Measurements from ENCODE around the gene SLC27A2.

SLC27A2 gene

DNA sequence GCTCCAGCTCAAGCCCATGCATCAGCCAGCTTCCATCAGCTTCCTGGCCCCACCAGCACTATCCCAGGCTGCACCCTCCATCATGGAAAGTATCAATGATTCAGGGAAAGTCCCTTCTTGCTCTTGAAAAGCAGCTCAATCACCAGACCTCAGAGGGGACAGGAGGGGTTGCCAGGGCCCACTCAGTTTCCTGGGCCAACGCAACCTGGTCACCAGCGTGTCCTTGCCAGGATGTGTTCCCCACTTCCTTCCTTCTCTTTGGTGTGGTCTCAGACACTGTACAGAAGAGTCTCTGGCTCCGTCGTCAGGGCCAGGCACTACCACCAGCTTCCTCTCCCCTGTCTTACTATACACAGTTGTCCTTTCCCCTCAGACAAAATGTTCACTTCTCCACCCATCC, 80.5 kb downstream of the SLC27A2 start:
- peaks cover 56% of the 10 kb centered on the region for H3K4me1 Mint-ChIP-seq (ENCODE audit: low read depth)

DNA sequence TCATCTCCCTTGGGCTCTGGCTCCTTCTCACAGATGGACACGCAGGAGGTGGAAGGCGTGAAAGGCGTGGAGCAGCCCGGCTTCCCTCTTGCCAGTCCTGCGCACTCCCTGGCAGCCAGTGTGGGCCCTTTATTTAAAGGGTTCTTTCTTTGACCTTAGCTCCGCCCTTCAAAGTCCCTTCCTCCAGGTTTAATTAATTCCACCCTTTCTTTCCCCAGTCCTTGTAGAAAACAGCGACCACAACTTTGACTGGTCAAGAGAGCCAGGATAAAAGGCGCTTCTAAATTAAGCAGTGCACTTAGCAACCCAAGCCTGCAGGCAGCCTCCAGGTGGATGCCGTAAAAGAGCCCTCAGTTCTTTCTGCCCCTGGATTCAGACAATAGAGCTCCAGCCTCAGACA, 83.6 kb downstream of the SLC27A2 start, which contains the start of gene HDC:
Gene HDC (minus strand): TSS at position 107 of the 400 bp plus-strand sequence. CDS start 103 bp downstream, at position 4.
- DNase-seq (ENCODE audit: low spot score), result no peak
- Mint-ChIP-seq H3K27me3 (ENCODE audit: low read depth) (peaks cover 2% of the 10 kb centered on the region), H3K36me3 (ENCODE audit: low read depth) (no peaks in the 10 kb centered on the region), H3K27ac (no peak within 1 kb of the TSS), H3K4me1 (ENCODE audit: low read depth) (peaks cover 39% of the 10 kb centered on the region), H3K9me3 (peaks cover 14% of the 10 kb centered on the region), H3K4me3 (no peak within 1 kb of the TSS)

More for the DNA sequence above, 80.5 kb downstream of the SLC27A2 start:
- peak overlapping the region; percentile 40 for H3K4me3 Mint-ChIP-seq
- H3K36me3 Mint-ChIP-seq (ENCODE audit: low read depth), result no peaks in the 10 kb centered on the region
- peak; percentile 81 for DNase-seq (ENCODE audit: low spot score)
- H3K27ac Mint-ChIP-seq, result peak overlapping the region; percentile 90
- H3K27me3 Mint-ChIP-seq (ENCODE audit: low read depth), result no peaks in the 10 kb centered on the region
- H3K9me3 Mint-ChIP-seq, result peaks cover 7% of the 10 kb centered on the region

DNA sequence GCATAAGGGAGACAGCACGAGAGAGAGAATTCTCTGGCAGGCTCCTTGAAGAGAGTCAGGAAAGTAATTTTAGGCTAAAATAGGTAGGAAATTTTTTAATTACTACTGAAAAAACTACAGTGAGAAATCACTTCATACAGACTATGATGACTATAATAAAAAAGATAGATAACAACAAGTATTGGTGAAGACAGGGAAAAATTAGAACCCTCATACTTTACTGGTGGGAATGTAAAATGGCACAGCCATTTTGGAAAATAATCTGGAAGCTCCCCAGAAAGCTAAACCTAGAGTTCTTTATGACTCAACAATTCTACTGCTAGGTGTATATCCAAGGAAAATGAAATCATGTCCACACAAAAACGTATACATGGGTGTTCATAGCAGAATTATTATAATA, 85.6 kb downstream of the SLC27A2 start:
- DNase-seq (ENCODE audit: low spot score), result no peak
- H3K27ac Mint-ChIP-seq, result no peak overlapping the region
- H3K36me3 Mint-ChIP-seq (ENCODE audit: low read depth), result no peaks in the 10 kb centered on the region
- H3K4me1 Mint-ChIP-seq (ENCODE audit: low read depth), result peaks cover 21% of the 10 kb centered on the region
- peaks cover 2% of the 10 kb centered on the region for H3K27me3 Mint-ChIP-seq (ENCODE audit: low read depth)
- no peak overlapping the region for H3K4me3 Mint-ChIP-seq
- peaks cover 14% of the 10 kb centered on the region for H3K9me3 Mint-ChIP-seq

DNA sequence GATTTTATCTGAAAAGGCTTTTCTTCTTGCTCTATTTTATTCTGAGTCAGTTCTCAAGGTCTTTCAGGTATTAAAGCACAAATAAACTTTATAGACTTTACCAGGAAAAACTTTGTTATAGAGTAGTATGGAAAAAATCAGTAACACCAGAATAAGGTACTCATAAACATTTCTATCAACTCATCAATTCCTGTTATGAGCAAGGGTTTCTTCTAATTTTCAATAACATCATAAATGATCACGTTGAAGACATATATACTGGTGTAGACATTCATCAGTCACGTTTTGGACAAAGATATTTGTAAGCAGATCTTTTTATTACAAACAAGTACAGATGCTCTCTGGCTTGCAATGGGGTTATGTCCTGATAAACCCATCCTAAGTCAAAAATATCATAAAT, 93.1 kb downstream of the SLC27A2 start:
- H3K36me3 Mint-ChIP-seq (ENCODE audit: low read depth), result peaks cover 20% of the 10 kb centered on the region
- H3K27ac Mint-ChIP-seq, result no peak overlapping the region
- H3K4me3 Mint-ChIP-seq, result no peak overlapping the region
- no peaks in the 10 kb centered on the region for H3K9me3 Mint-ChIP-seq
- peaks cover 9% of the 10 kb centered on the region for H3K4me1 Mint-ChIP-seq (ENCODE audit: low read depth)
- peaks cover under 1% of the 10 kb centered on the region for H3K27me3 Mint-ChIP-seq (ENCODE audit: low read depth)
- no peak for DNase-seq (ENCODE audit: low spot score)

DNA sequence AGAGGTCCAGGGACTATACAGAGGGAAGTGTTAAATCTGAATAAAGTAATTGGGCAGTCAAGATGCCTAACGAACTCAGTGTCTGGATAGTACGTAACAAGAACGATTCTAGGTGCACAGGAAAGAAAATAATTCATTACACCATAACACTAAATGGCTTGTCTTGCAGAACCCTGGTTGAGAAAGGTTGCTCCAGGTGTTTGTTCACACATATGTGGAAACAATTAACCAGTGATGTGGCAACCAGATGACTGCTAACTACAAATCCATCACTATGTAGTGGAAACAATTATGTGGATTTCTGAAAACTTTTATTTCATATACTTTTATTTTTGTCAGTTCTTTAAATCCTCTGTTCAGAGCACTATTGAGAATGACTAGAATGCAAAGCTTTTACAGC, 93.9 kb downstream of the SLC27A2 start:
- Mint-ChIP-seq H3K36me3 (ENCODE audit: low read depth) (peaks cover 20% of the 10 kb centered on the region), H3K4me1 (ENCODE audit: low read depth) (peaks cover 7% of the 10 kb centered on the region), H3K27ac (no peak overlapping the region), H3K4me3 (no peak overlapping the region), H3K9me3 (no peaks in the 10 kb centered on the region), H3K27me3 (ENCODE audit: low read depth) (no peaks in the 10 kb centered on the region)
- DNase-seq (ENCODE audit: low spot score), result no peak

DNA sequence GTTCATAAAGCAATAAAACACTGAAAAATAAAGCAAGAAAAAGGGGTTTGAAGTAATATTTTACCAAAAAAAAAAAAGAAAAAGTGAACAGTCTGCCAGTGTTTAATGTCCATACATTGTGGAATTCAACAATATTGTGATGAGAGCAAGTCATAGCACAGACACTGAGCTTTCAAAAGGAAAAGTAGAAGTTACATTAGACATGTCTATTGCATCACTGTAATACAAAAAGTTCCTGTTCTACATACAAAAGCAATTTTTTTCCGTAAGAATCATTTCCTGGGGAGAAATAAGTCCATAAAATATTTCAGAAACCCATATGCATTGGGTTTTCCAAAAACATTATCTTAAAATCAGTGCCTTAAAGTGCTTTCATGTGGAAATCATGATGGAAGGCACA, 95.4 kb downstream of the SLC27A2 start:
- DNase-seq (ENCODE audit: low spot score), result no peak
- Mint-ChIP-seq H3K4me1 (ENCODE audit: low read depth) (peaks cover 7% of the 10 kb centered on the region), H3K27ac (no peak overlapping the region), H3K4me3 (no peak overlapping the region), H3K36me3 (ENCODE audit: low read depth) (peaks cover 20% of the 10 kb centered on the region), H3K9me3 (no peaks in the 10 kb centered on the region), H3K27me3 (ENCODE audit: low read depth) (no peaks in the 10 kb centered on the region)

DNA sequence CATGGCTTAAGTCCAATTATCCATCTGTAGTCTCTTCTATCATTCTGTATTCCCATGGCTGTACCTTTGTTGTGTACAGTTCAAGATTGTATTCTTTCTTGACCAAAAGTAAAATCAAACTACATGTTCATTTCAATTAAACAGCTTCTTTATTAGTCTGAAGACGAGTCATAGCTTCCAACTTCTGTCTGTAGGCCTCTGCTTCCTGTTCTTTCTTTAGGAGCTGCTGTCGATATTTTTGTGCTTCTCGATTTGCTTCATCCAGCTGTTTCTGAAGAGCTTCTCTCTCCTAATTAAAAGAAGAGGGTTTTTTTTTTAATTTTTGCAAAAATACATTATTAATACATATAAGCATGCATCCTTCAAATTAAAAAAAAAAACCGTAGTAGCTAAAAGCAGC, 96.5 kb downstream of the SLC27A2 start:
- no peak for DNase-seq (ENCODE audit: low spot score)
- peaks cover 22% of the 10 kb centered on the region for H3K36me3 Mint-ChIP-seq (ENCODE audit: low read depth)
- H3K4me3 Mint-ChIP-seq, result no peak overlapping the region
- H3K27ac Mint-ChIP-seq, result no peak overlapping the region
- H3K9me3 Mint-ChIP-seq, result no peaks in the 10 kb centered on the region
- peaks cover 7% of the 10 kb centered on the region for H3K4me1 Mint-ChIP-seq (ENCODE audit: low read depth)
- H3K27me3 Mint-ChIP-seq (ENCODE audit: low read depth), result no peaks in the 10 kb centered on the region

DNA sequence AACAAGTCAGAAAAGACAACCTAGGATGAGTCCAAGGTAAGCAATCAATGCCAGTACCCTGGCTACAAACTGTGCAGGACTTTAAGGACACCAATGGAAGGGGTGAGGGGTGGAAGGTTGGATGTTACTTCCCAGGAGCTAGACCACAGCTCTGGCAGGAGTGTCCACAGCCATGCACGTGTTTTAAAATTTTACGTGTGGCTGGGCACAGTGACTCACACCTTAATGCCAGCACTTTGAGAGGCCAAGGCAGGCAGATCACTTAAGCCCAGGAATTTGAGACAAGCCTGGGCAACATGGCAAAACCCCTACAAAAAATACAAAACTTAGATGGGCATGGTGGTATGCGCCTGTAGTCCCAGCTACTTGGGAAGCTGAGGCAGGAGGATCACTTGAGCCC, 98.3 kb downstream of the SLC27A2 start:
- Mint-ChIP-seq H3K9me3 (no peaks in the 10 kb centered on the region), H3K4me3 (no peak overlapping the region), H3K27ac (no peak overlapping the region), H3K4me1 (ENCODE audit: low read depth) (peaks cover 7% of the 10 kb centered on the region), H3K36me3 (ENCODE audit: low read depth) (peaks cover 33% of the 10 kb centered on the region), H3K27me3 (ENCODE audit: low read depth) (no peaks in the 10 kb centered on the region)
- DNase-seq (ENCODE audit: low spot score), result no peak

DNA sequence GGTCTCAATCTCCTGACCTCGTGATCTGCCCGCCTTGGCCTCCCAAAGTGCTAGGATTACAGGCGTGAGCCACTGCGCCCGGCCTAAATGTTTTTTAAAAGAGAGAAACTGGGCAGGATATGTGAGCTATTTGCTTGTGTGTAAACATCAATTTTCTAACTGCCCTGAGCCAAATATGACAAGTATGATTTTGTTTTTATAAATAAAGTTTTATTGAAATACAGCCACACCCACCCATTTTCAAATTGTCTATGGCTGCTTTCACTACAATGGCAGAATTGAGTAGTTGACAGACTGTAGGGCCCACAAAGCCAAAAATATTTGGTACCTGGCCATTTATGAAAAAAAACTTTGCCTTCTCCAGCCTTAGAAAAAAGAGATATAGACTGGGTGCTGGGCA, 99.4 kb downstream of the SLC27A2 start:
- no peaks in the 10 kb centered on the region for H3K9me3 Mint-ChIP-seq
- H3K27me3 Mint-ChIP-seq (ENCODE audit: low read depth), result no peaks in the 10 kb centered on the region
- no peak for DNase-seq (ENCODE audit: low spot score)
- H3K4me3 Mint-ChIP-seq, result no peak overlapping the region
- H3K4me1 Mint-ChIP-seq (ENCODE audit: low read depth), result peaks cover 7% of the 10 kb centered on the region
- no peak overlapping the region for H3K27ac Mint-ChIP-seq
- H3K36me3 Mint-ChIP-seq (ENCODE audit: low read depth), result peaks cover 38% of the 10 kb centered on the region
